Measurements from ENCODE around the gene MGLL. TPM values are rescaled to one million over a fixed set of nuclear protein-coding genes. Genes with fewer than 3 reads are reported as not detected.
A peak's percentile ranks its signal among the peaks of the same experiment; 100 is the strongest.

Gene MGLL
- under 1 TPM; 0.34 to 0.77 TPM for total RNA-seq
- under 1 TPM in 1 of 3 donors, not detected in 2; 0.62 TPM for polyA plus RNA-seq
- 0 to 0.60 (median 0.17) reads per million in 6 experiments for total RNA-seq

- H3K27me3 Mint-ChIP-seq, result peaks cover 26 to 77% (median 44%) of the 10 kb centered on the region in 5 donors
- no peak within 1 kb of the TSS for H3K27ac Mint-ChIP-seq
- H3K36me3 Mint-ChIP-seq, result peaks cover 0 to 10% (median 0%) of the 10 kb centered on the region in 3 donors
- DNase-seq (no peak), ATAC-seq (no peak)
- peaks cover 0 to 14% (median 7%) of the 10 kb centered on the region in 9 donors for H3K9me3 Mint-ChIP-seq
- H3K4me3 Mint-ChIP-seq, result peak within 1 kb of the TSS; percentile 59 to 88 (median 80)
- H3K4me1 Mint-ChIP-seq, result peaks cover 6 to 29% (median 13%) of the 10 kb centered on the region in 4 donors
- POLR2A ChIA-PET, result no interaction called here
Measured at GRCh38 chr3:127822041-127822681, at the start of gene MGLL. MGLL (minus strand) TSS chr3:127822515; CDS start chr3:127822318, 197 bp downstream.

DNA sequence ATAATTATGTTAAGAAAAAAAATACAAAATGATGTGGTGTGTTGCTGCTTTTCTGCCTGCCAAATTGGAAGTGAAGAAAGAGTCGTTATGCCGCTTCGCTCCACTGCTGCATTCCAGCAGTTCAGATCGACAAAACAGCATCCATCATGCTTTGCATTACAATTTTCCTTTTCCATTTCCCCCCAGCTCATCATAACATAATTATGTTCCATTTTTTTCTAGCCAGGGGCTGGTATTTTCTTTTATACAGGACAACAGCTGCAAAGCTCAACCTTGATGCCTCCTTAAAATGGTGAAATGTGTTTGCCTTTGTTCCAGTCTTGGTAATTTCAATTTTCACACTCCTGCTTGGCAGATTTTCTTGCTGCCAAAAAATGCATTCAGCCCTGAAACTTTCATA, 47.8 kb upstream of the MGLL start:
- ATAC-seq (no peak), DNase-seq (no peak)
- POLR2A ChIA-PET, result no interaction called here
- Mint-ChIP-seq H3K27me3 (peaks cover 0 to 6% (median 3%) of the 10 kb centered on the region in 5 donors), H3K9me3 (no peaks in the 10 kb centered on the region), H3K27ac (no peak overlapping the region), H3K4me1 (peaks cover 0 to 2% (median 0%) of the 10 kb centered on the region in 4 donors), H3K4me3 (no peak overlapping the region), H3K36me3 (no peaks in the 10 kb centered on the region)

- POLR2A ChIA-PET, result no interaction called here
- H3K9me3 Mint-ChIP-seq, result no peaks in the 10 kb centered on the region
- H3K4me3 Mint-ChIP-seq, result no peak overlapping the region
Measured at GRCh38 chr3:127867986-127868385, 45.7 kb upstream of the MGLL start.

DNA sequence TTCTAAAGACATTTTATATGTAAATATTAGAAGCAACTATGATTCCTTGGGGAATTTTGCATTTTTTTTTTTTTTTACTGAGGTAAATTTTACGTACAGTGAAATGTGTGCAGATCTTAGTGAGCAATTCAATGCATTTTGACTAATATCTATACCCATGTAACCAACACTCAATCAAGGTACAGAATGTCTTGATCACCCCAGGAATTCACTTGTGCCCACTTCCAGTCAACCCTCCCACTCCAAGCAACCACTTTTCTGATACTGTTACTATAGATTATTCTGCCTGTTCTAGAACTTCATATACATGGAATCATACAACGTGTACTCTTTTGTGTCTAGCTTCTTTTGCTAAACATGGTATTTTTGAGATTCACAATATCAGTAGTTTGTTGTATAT, 45.1 kb upstream of the MGLL start:
- Mint-ChIP-seq H3K9me3 (no peaks in the 10 kb centered on the region), H3K27ac (no peak overlapping the region), H3K27me3 (peaks cover 0 to 6% (median 3%) of the 10 kb centered on the region in 5 donors), H3K4me3 (no peak overlapping the region), H3K36me3 (no peaks in the 10 kb centered on the region), H3K4me1 (peaks cover 0 to 2% (median 0%) of the 10 kb centered on the region in 4 donors)
- POLR2A ChIA-PET, result no interaction called here
- DNase-seq (no peak), ATAC-seq (no peak)

More at GRCh38 chr3:127867986-127868385, 45.7 kb upstream of the MGLL start:
- H3K4me1 Mint-ChIP-seq, result peaks cover 0 to 2% (median 0%) of the 10 kb centered on the region in 4 donors
- ATAC-seq (no peak), DNase-seq (no peak)
- no peak overlapping the region for H3K27ac Mint-ChIP-seq
- no peaks in the 10 kb centered on the region for H3K36me3 Mint-ChIP-seq
- H3K27me3 Mint-ChIP-seq, result peaks cover 0 to 6% (median 3%) of the 10 kb centered on the region in 5 donors

DNA sequence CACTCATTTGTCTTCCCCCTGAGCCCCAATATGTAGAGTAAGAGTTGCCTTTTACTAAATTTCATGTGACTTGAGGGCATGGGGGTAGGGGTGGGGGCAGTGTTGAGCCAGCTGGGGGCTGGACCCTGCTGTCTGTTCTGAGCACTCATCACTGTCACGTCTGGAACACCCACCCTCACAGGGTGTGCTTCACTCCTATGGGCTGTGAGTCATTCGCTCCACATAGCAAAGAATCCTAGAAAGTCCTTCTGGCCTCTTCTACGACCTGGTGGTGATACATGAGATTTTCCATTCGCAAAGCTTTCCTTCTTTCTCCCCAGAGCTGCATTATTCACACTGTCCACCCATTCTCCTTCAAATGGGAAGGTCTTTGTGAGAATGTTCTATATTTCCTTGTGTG, 43.6 kb upstream of the MGLL start:
- Mint-ChIP-seq H3K9me3 (no peaks in the 10 kb centered on the region), H3K4me1 (peaks cover 0 to 2% (median 0%) of the 10 kb centered on the region in 4 donors), H3K4me3 (no peak overlapping the region), H3K36me3 (no peaks in the 10 kb centered on the region), H3K27me3 (peaks cover 0 to 6% (median 2%) of the 10 kb centered on the region in 5 donors), H3K27ac (no peak overlapping the region)
- ATAC-seq (no peak), DNase-seq (no peak)
- POLR2A ChIA-PET, result no interaction called here

GRCh38 chr3:127860211-127860696, 37.9 kb upstream of the MGLL start:
- no peak for ATAC-seq
- peak overlapping the region in 1 of 10 donors; percentile 46 for H3K27ac Mint-ChIP-seq
- H3K36me3 Mint-ChIP-seq, result no peaks in the 10 kb centered on the region
- no peak overlapping the region for H3K4me3 Mint-ChIP-seq
- POLR2A ChIA-PET, result no interaction called here
- H3K9me3 Mint-ChIP-seq, result no peaks in the 10 kb centered on the region
- DNase-seq, result no peak
- peaks cover 0 to 6% (median 5%) of the 10 kb centered on the region in 4 donors for H3K4me1 Mint-ChIP-seq
- peaks cover 0 to under 1% (median 0%) of the 10 kb centered on the region in 5 donors for H3K27me3 Mint-ChIP-seq

DNA sequence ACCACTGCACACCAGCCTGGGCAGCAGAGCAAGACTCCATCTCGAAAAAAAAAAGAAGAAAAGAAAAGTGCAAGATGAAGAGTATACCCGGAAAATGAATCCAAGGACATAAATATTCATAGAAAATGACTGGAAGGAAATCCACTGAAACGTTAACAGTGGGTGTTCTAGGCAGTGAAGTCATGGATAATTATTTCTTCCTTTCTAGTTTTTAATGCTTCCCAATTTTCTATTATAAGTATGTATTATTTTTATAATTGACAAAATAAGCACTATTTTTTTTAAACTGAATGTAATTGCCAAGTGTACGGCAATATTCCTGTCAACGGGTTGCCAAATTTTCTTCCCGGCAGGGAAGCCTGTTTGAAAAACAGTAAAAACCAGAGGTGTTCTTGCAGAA, 37.4 kb upstream of the MGLL start:
- Mint-ChIP-seq H3K4me1 (peaks cover 0 to 6% (median 5%) of the 10 kb centered on the region in 4 donors), H3K4me3 (no peak overlapping the region), H3K27me3 (no peaks in the 10 kb centered on the region), H3K9me3 (no peaks in the 10 kb centered on the region), H3K27ac (no peak overlapping the region), H3K36me3 (no peaks in the 10 kb centered on the region)
- no peak for DNase-seq
- POLR2A ChIA-PET, result no interaction called here
- no peak for ATAC-seq

DNA sequence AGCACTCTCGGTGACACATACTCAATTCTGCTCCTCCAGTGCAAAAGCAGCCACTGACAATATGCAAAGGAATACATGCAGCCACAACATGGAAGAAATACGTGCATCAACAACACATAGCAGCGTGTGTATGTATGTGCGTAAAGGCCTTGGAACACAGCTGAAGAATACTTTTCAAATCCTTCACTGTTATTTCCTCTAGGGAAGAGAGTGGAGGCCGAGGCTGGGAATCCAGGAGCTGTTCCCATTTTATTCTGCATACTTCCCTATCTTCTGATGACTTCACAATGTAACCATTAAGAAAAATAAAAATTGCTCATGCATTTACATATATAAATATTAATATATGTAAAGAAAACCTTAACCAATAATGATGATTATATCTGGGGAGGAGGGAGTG, 36.6 kb upstream of the MGLL start:
- no peak overlapping the region for H3K4me3 Mint-ChIP-seq
- DNase-seq (no peak), ATAC-seq (no peak)
- POLR2A ChIA-PET, result no interaction called here
- H3K27me3 Mint-ChIP-seq, result no peaks in the 10 kb centered on the region
- no peaks in the 10 kb centered on the region for H3K36me3 Mint-ChIP-seq
- no peaks in the 10 kb centered on the region for H3K9me3 Mint-ChIP-seq
- H3K4me1 Mint-ChIP-seq, result peaks cover 0 to 6% (median 5%) of the 10 kb centered on the region in 4 donors
- no peak overlapping the region for H3K27ac Mint-ChIP-seq

- POLR2A ChIA-PET, result no interaction called here
- DNase-seq, result no peak
- Mint-ChIP-seq H3K4me1 (peaks cover 0 to 6% (median 5%) of the 10 kb centered on the region in 4 donors), H3K4me3 (no peak overlapping the region), H3K27ac (no peak overlapping the region), H3K27me3 (no peaks in the 10 kb centered on the region), H3K9me3 (no peaks in the 10 kb centered on the region), H3K36me3 (no peaks in the 10 kb centered on the region)
- no peak for ATAC-seq
Measured at GRCh38 chr3:127858521-127858920, 36.2 kb upstream of the MGLL start.

GRCh38 chr3:127857333-127857732, 35.0 kb upstream of the MGLL start:
- POLR2A ChIA-PET, result no interaction called here
- Mint-ChIP-seq H3K27ac (peak overlapping the region in 1 of 10 donors; percentile 49), H3K4me3 (no peak overlapping the region), H3K36me3 (no peaks in the 10 kb centered on the region), H3K4me1 (peaks cover 0 to 6% (median 5%) of the 10 kb centered on the region in 4 donors), H3K9me3 (no peaks in the 10 kb centered on the region), H3K27me3 (no peaks in the 10 kb centered on the region)
- no peak for ATAC-seq
- no peak for DNase-seq

- ATAC-seq, result no peak
- H3K27ac Mint-ChIP-seq, result peak overlapping the region in 6 of 10 donors; percentile 3 to 53 (median 25)
- H3K4me3 Mint-ChIP-seq, result no peak overlapping the region
- POLR2A ChIA-PET, result no interaction called here
- no peak for DNase-seq
- no peaks in the 10 kb centered on the region for H3K36me3 Mint-ChIP-seq
- no peaks in the 10 kb centered on the region for H3K27me3 Mint-ChIP-seq
- H3K9me3 Mint-ChIP-seq, result no peaks in the 10 kb centered on the region
- peaks cover 0 to 6% (median 5%) of the 10 kb centered on the region in 4 donors for H3K4me1 Mint-ChIP-seq
Measured at GRCh38 chr3:127856801-127857200, 34.5 kb upstream of the MGLL start.

DNA sequence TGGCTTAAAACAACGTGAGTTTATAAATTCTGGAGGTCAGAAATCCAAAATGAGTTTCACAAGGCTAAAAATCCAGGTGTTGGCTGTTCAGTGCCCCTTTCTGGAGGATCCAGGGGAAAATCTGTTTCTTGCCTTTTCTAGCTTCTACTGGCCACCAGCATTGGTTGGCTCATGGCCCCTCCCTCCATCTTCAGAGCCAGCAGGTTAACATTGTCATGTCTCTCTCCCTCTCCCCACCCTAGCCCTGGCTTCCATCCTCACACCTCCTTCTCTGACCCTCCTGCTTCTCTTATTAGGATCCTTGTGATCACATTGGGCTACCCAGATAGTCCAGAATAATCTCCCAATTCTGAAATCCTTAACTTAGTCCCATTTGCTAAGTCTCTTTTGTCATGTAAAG, 32.9 kb upstream of the MGLL start:
- no peak overlapping the region for H3K27ac Mint-ChIP-seq
- no peak overlapping the region for H3K4me3 Mint-ChIP-seq
- no peaks in the 10 kb centered on the region for H3K9me3 Mint-ChIP-seq
- H3K27me3 Mint-ChIP-seq, result no peaks in the 10 kb centered on the region
- DNase-seq, result no peak
- H3K36me3 Mint-ChIP-seq, result no peaks in the 10 kb centered on the region
- peaks cover 0 to 6% (median 5%) of the 10 kb centered on the region in 4 donors for H3K4me1 Mint-ChIP-seq
- no peak for ATAC-seq
- POLR2A ChIA-PET, result no interaction called here

- POLR2A ChIA-PET, result no interaction called here
- peaks cover 0 to 2% (median 0%) of the 10 kb centered on the region in 5 donors for H3K27me3 Mint-ChIP-seq
- no peaks in the 10 kb centered on the region for H3K9me3 Mint-ChIP-seq
- peaks cover under 1 to 6% (median 5%) of the 10 kb centered on the region in 4 donors for H3K4me1 Mint-ChIP-seq
- no peak overlapping the region for H3K27ac Mint-ChIP-seq
- no peaks in the 10 kb centered on the region for H3K36me3 Mint-ChIP-seq
- no peak overlapping the region for H3K4me3 Mint-ChIP-seq
- ATAC-seq, result no peak
- no peak for DNase-seq
Measured at GRCh38 chr3:127853681-127854080, 31.4 kb upstream of the MGLL start.
